RWPE1 (cell line): ENCODE results near the gene FERMT2.
A peak's percentile ranks its signal among the peaks of the same experiment; 100 is the strongest.

Experiments used
- CTCF ChIA-PET: fragments of 350-600 bp; sonication (Branson Sonifier 250); formaldehyde crosslinking; extraction: SDS; loops from one replicate; lab custom pipeline; 2021; lab: Yijun Ruan, JAX
- POLR2A ChIA-PET: fragments of 400-600 bp; formaldehyde crosslinking; extraction: SDS; loops from one replicate; lab custom pipeline; 2020; ENCODE audit warnings: antibody characterized with exemption; ENCODE audit not compliant: low non-redundant PET; lab: Yijun Ruan, JAX
- DNase-seq: peaks from one replicate; pipeline ENCODE4 v3.0.0; 2012; ENCODE audit warnings: low spot score
- H3K27ac ChIP-seq: fragments of 450-650 bp; 2 replicates; pipeline ENCODE4 v1.5.1; 2017
- TF ChIP-seq, protein P1 (sequence below): fragments of 450-650 bp; conservative IDR thresholded peaks from 2 replicates; pipeline ENCODE4 v1.5.1; 2017; ENCODE audit warnings: low read depth, mild to moderate bottlenecking

FERMT2 gene

DNA sequence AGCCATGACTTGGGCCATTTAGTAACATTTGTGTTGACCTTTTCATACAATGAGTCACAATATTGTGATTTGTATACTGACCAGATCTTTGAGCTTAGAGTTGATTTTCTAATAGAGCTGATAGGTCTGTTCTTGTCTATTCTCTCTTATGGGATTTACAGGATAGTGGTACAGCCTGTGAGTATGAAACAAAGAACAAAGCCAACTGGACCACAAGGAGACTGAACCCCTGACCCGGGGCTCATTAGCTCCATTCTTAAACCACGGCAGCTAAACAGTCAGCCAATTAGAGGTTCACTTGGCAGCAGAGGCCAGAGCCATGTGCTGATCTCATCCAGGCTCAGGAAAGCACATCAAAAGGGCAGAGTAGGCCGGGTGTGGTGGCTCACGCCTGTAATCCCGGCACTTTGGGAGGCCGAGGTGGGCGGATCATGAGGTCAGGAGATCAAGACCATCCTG lies 100.4 kb downstream of the FERMT2 start:
- H3K27ac ChIP-seq: no peak overlapping the region
- no peak for DNase-seq
- ChIA-PET CTCF (no interaction called here), POLR2A (no interaction called here)
- TF ChIP-seq, protein P1, sequence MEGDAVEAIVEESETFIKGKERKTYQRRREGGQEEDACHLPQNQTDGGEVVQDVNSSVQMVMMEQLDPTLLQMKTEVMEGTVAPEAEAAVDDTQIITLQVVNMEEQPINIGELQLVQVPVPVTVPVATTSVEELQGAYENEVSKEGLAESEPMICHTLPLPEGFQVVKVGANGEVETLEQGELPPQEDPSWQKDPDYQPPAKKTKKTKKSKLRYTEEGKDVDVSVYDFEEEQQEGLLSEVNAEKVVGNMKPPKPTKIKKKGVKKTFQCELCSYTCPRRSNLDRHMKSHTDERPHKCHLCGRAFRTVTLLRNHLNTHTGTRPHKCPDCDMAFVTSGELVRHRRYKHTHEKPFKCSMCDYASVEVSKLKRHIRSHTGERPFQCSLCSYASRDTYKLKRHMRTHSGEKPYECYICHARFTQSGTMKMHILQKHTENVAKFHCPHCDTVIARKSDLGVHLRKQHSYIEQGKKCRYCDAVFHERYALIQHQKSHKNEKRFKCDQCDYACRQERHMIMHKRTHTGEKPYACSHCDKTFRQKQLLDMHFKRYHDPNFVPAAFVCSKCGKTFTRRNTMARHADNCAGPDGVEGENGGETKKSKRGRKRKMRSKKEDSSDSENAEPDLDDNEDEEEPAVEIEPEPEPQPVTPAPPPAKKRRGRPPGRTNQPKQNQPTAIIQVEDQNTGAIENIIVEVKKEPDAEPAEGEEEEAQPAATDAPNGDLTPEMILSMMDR: no peak

DNA sequence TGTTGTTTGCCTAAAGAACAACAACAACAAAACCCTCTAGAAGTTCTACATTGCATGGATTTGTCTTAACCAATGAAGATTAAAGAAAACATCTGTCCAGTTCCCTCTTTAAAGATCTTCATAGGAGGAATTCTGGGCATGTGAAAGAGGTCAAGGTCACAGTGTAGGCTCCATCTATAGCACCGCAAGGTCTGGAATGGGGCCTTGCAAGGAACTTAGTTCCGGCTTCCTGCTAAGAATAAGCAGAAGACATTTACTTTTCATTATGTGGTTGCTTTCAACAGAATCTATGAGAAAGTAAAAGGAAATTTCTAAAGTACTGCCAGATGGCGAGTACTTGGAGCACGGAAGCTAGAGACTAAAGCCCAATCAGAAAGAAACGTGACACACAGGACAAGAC lies 102.2 kb downstream of the FERMT2 start:
- CTCF ChIA-PET: no interaction called here
- H3K27ac ChIP-seq: no peak overlapping the region
- TF ChIP-seq, protein P1: no peak
- no peak for DNase-seq
- POLR2A ChIA-PET: no interaction called here

DNA sequence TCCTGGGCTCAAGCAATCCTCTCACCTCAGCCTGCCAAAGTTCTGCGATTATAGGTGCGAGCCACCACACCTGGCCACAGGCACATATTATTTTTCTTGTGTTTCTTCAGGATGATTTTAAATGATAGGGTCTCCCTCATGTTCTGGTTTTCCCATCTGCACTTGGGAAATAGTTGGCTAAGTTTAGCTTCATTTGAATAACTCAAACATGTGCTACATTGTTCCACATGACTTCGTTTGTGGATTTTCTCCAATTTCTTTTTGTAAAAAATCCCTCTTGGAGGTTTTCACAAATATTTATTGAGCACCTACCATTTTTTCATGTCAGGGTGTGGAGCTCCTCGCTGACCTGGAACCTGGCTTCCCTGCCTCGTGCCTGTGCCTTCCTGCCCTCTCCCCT lies 104.3 kb downstream of the FERMT2 start:
- H3K27ac ChIP-seq: no peak overlapping the region
- TF ChIP-seq, protein P1: no peak
- POLR2A ChIA-PET: no interaction called here
- no peak for DNase-seq
- CTCF ChIA-PET: no interaction called here

DNA sequence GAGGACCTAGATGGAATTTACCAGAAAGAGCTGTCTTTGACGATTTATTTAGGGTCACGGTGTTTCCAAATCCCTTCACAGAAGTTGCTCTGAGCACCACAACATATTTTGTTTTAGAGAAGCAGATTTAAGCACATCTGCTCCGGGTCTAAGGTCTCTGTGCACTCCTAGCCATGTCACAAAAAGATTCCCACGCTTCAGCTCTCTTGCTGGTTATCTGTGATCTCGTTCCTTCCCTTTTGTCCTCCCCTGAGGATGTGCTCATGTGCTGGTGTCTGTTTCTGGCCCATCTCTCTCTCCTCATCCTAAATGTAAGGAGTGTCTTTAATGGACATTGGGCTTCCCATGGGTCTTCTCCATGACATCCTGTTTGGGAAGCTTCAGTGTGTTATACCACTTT lies 105.8 kb downstream of the FERMT2 start:
- H3K27ac ChIP-seq: no peak overlapping the region
- TF ChIP-seq, protein P1: no peak
- ChIA-PET CTCF (interaction anchor here (0.5 to 0.7 kb wide), 2 partner anchors 22 to 44 kb away, joined by 3 to 4 read pairs; no protein-coding TSS in a partner anchor), POLR2A (no interaction called here)
- no peak for DNase-seq

DNA sequence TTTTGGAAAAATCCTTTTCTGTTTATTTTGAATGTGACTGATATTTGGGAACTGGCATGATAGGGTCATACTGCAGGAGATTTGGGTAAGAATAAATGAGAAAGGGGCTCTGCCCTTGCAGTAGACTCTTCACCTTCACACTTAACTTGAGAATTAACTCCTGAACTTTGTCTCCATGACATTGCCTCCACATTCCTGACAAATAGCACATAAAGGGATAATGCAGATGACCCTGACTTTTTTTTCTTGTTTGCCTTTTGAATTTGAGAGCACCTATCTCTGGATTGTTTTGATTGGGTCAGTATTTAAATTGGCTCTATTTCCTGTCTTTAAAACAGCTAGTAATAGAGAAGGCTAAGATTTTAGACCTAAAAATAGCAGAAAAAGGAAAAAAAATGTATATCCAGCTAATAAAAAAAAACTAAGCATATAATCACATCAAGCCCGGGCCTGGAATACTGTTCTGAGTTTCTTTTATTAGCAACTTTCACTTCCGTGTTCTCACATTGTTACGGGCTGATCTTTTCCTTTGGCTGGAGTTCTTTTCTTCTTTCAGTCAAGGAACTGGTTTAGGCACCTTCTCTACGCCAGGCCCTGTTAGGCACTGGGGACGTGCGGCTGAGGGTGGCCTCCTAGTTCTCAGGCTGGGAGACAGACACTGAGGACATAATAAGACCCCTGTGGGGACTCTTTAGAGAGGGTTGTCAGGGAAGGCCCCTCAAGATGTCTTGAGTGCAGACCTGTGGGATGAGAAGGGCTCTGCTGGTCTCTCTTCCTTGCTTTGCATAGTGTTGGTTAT lies 106.4 kb downstream of the FERMT2 start:
- TF ChIP-seq, protein P1: no peak
- POLR2A ChIA-PET: no interaction called here
- no peak overlapping the region for H3K27ac ChIP-seq
- no peak for DNase-seq
- CTCF ChIA-PET: interaction anchor here (0.5 to 0.6 kb wide), 2 partner anchors 44 to 288 kb away, joined by 3 to 4 read pairs; no protein-coding TSS in a partner anchor

DNA sequence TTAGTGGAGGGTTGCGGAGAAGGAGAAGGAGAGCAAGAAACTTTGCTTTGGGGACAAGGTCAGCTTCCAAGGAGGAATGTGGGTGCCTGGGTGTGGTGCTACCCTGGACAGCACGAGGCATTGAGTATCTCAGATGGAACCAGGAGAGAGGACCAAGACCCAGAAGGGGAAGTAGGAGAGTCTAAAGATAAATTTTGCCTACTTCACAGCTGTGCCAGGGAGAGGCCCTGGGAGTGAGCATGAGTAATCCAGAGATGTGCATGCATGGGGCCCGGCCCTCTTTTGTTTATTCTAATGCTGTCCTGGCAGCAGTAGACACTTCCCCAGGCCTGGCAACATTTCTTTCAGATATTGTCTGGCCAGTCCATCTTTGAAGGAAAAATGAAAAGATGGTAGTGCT lies 110.0 kb downstream of the FERMT2 start:
- ChIA-PET CTCF (no interaction called here), POLR2A (no interaction called here)
- H3K27ac ChIP-seq: peak overlapping the region; percentile 63
- peak; percentile 33 for DNase-seq
- TF ChIP-seq, protein P1: no peak
